Measurements from ENCODE around the gene ATG4B.

The ATG4B gene

DNA sequence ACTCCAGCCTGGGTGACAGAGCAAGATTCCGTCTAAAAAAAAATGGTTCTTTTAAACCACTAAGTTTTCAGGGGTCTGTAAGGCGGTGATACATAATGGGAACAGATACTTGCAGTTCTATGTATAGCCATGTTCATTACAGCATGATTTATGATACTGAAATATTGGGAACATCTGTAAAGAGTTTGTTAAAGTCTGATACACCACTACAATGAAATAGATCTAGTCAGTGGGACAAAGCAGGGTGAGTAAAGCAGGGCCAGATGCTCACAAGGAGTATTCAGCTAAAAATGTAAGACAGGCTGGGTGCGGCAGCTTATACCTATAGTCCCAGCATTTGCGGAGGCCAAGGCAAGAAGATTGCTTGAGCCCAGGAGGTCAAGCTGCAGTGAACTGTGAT is 58.2 kb downstream of the ATG4B start:
- DNase-seq = no peak

DNA sequence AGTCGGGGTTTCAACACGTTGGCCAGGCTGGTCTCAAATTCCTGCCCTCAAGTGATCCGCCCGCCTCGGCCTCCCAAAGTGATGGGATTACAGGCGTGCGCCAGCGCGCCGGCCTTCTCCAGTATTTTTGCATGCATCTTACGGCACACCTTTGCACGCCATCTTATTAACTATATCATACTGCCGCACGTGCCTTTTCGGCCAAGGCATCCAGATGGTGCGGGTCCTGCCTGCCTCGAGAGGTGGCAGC is 63.6 kb downstream of the ATG4B start:
- DNase-seq = no peak

DNA sequence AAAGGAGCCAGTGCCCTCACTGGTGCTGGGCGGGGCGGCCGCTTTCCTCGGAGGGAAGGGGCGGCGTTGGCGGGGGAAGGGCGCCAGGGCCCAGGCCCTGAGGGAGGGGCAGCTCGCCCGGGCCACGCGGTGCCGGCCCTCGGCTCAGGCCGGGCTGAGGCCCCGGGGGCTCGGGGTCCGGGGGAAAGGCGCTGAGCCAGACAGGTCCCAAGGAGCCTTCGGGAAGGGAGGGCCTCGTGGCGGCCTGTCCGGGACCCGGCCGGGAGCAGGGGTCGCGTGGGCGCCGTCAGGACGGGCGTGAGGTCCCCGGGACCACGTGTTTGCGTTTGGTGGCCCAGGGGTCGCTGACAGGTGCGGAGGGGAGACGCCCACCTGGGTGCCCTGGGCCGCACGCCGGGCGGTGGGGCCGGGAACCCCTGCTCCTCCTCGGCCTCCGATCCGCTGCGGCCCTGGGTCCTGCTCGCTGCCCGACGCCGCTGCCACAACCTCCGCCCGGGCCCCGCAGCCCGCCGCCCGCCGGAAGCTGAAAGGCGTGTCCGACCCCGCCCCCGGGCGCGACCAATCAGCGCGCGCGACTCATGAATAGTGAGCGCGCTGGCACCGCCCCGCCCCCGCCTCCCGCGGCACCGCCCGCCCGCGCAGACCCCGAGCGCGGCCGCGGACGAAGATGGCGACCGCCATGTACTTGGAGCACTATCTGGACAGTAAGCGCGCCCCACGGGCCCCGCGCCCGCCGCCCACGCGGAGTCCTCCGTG is 64.1 kb downstream of the ATG4B start, which contains the start of gene ING5:
TSS of gene ING5 (plus strand) at position 641 of the 756 bp plus-strand sequence. CDS start at position 668, 27 bp downstream.
- DNase-seq = peak; percentile 58

DNA sequence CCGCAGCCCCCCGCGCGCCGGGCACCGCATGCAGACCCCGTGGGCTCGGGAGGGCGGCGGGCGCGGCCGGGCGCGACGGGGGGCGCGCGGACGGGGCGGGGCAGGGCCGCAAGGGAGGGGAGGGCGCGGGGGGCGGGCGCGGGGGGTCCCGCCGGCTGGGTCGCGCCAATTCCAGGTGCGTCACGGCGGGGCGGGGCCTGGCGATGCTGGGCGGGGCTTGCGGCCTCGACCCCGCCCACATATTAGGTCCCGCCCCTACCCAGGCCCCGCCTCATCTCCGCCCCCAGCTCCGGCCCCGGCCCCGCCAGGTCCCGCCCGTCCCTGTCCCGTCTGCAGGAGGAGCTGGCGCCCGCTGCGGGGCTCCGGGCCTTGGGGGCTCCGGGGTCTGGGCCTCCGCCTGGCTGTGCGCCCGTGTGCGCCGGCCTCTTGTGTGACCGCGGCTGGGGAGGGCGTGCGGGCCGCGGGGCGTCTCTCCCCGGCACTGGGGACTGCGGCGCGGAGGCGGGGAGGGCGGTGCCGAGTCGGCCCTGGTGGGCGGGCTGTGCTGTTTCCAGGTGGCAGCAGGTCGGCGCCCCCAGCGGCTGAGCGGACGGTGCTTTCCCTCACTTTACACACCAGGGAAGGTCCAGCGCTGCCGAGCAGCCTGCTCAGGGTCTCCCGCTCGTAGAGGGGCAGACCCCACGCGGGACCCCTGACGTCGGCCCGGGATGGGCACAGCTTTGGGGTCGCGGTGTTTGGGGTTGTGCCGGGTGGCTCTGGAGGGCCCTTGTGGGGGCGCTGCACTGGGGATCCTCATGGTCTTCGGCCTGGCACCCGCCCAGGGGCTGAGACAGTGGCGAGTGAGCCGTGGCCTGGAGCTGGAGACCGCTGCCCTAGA is 64.9 kb downstream of the ATG4B start:
- DNase-seq = peak; percentile 7

DNA sequence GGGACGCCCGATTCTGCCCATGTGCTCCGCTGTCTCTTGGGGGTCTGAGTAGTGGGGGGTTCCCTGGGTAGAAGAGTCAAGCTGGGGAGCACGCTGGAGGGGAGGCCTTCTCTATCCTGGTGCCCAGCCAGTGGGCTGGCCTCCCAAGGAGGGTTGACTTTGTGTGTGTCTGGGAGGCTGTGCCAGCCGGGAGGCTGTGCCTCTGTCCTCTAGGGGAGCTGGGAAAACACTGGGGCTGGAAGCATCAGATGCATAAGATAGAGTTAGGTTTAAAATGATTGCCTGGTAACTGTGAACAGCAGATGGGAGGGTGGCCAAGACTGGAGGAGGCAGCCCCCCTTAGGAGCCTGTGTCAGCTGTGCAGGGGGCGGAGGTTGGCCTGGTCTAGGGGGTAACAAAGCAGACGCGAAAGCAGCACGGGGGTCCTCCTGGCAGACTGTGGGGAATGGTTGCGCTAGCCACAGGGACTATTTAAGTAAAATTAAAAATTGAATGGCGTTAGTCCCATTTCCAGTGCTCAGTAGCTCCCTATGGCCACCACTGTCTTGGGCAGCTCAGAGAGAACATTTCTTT is 65.6 kb downstream of the ATG4B start:
- no peak for DNase-seq

DNA sequence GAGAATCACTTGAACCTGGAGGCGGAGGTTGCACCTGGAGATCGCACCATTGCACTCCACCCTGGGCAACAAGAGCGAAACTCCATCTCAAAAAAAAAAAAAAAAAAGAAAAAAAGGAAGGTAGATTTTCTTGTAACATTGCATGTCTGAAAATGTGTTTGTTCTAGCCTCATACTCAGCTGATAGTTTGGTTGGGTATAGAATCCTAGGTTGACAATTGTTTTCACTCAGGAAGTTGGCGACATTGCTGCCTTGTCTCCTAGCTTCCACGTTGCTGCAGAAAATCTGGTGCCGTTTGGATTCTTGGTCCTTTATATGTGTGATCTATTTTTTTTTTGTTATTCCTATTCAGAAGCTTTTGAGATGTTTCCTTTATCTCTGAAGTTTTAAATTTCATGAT is 69.0 kb downstream of the ATG4B start:
- no peak for DNase-seq

DNA sequence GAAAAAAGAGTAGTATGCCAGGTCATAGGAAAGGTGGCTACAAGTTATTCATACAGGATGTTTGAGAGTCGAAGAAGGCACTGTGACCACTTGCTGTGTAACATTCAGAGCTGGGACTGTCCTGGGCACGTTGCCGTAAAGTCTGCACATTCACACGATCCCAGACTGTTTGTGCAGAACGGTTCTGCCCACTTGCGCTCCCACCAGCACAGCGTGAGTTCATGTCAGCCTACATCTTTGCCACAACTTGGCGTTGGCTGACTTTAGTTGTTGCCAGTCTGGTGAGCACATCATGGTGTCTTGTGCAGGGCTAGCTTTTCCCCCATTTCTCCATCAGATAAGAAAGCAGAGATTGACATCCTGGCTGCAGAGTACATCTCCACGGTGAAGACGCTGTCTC is 71.4 kb downstream of the ATG4B start:
- DNase-seq = no peak

DNA sequence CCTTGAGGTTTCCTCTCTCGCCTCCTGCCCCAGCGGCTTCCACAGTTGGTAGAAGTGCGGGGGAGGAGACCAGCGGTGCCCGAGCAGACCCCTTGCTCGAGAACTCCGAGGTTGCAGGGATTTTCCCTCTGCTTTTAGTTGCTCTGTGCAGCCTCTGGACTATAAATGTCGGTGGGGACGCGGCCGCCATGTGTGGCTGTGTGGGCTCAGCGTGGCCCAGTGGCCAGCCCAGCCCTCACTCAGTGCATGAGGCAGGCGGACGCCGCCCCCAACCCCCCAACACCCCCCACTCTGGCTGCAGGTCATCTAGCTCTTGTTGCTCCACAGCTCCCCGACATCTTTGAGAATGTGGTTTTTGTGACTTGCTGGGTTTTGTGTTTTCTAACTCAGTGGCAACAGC is 81.6 kb downstream of the ATG4B start:
- DNase-seq = no peak

DNA sequence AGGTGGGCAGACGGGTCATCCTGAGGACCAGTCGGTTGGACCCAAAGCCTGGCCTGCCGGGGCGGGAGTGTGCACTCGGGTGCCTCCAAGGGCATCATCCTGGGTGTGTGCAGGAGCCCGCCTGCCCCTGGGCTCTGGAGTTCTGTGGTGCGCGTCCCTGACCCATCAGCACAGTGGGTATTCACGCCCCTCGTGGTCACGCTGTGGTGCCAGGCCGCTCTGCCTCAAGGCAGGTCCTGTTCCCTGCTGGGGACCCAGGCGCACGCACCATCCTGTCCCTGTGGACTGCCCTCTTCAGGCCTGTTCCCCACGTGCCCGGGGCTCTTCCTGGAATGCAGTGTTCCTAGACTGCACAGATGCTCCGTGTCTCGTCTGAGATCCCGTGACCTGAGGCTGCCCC is 82.6 kb downstream of the ATG4B start:
- DNase-seq = no peak

DNA sequence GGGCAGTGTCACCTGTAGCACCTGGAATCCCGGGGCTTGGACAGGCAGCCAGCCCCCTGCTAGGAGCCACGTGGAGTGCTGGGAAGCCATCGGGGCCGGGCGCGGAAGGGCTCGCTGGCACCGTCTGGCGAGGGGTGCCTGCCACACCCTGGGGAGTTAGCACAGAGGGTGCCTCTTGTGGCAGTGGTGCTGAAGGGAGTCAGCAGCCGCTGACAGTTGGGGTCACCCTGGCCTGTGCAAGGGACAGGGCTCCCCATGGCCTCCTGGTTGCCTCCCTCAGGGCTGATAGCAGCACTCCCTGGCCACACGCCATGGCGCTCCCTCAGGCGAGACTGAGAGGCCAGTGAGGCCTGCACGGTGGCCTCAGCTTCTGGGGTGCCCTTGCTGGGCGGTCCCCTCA is 83.1 kb downstream of the ATG4B start:
- no peak for DNase-seq

DNA sequence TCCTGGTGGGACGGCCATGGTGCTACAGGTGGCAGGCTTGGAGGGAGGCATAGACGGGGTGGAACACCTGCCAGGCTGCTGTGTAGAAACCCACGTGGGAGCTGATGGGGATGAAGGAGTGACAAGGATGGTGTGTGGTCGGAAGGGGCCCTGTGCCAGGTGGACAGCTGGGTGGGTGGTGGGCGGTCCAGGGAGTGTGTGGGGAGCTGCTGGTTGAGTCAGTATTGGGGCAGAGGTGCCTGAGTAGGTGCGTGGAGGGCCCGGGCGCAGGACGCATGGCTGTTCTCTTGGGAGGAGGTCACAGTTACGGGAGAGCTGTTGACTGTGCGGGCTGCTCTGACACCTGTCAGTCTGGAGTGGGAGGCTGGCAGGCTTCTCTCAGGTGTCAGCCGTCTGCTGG is 84.4 kb downstream of the ATG4B start:
- DNase-seq = no peak

DNA sequence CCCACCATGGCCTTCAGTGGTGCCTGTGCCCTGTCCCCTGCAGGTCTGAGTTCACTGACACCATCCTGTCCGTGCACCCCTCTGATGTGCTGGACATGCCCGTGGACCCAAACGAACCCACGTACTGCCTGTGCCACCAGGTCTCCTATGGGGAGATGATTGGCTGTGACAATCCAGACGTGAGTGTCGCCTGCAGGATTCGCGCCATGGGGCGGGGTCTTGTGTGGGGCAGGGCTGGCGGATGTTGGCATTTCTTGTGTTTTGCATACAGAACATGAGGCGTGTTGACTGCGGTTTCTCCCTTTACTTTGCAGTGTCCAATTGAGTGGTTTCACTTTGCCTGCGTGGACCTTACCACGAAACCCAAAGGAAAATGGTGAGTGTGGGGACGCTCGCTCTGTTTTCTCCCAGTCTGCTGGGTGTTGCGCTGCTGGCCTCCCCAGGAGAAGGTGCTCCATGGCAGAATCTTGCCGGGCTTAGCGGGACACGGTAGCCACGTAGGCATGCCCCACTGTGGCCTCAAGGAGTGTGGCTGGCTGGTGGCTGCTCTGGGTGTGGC is 85.5 kb downstream of the ATG4B start:
- no peak for DNase-seq

Data from NCI-H1417 treated with DMSO at 0.1 percent for 48 hours (cell line).